ENCODE data around the gene RNASE11.

RNASE11 gene

GRCh38 chr14:20587489-20588154 lies at the start of gene RNASE11:
TSS of gene RNASE11 (minus strand) at chr14:20588001.
- no peaks in the 10 kb centered on the region for H3K9me3 ChIP-seq (ENCODE audit: insufficient read depth, low read depth, low read length)
- peaks cover 21% of the 10 kb centered on the region for H3K4me1 ChIP-seq (ENCODE audit: insufficient read depth, low read length)
- H3K27ac ChIP-seq (ENCODE audit: low read length) = no peak within 1 kb of the TSS
- H3K4me3 ChIP-seq (ENCODE audit: low read length) = no peak within 1 kb of the TSS
- H3K9ac ChIP-seq (ENCODE audit: low read depth, low read length) = no peak within 1 kb of the TSS
- H3K36me3 ChIP-seq (ENCODE audit: insufficient read depth, low read depth, low read length) = no peaks in the 10 kb centered on the region
- H3K27me3 ChIP-seq (ENCODE audit: insufficient read depth, low read length) = no peaks in the 10 kb centered on the region

DNA sequence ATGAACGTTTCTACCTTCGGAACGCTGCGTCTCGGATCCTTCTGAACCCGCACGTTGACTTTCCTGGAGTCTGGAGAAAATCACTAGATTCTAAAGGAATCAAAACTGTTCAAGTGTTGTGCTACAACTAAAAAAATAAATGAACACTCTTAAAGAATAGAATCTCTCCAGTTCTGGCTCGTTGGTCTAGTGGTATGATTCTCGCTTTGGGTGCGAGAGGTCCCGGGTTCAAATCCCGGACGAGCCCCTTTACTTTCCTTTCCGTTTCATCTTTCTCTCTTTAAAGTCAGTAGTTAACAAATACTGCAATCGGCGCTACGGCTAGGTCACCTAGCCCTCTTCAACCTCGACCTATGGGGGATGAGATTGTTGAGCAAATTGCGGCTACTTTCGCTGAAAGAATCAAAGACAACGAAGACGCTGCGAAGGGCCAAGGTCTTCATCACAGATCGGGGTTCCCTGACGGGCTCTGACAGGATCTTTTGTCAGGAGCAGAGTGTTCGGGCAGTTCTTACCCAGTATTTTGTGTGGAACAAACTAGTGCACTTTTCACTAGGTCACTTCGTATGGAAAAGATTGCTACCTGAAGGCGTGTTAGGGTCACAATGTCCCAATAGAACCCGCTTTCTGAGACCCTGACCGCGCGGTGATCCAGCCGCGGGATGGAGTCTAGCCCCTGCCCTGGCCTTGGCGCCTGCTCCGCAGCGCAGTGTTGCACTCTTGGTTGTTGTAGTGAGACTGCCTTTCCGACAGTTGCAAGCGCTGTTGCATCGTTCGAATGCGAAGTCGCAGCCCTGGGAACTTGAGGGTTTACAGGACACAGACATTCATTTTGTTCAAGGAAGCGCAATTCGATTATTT lies 45.3 kb upstream of the RNASE11 start:
- H3K36me3 ChIP-seq (ENCODE audit: insufficient read depth, low read depth, low read length) = no peaks in the 10 kb centered on the region
- peaks cover 69% of the 10 kb centered on the region for H3K27me3 ChIP-seq (ENCODE audit: insufficient read depth, low read length)
- H3K4me3 ChIP-seq (ENCODE audit: low read length) = peak overlapping the region; percentile 91
- H3K27ac ChIP-seq (ENCODE audit: low read length) = no peak overlapping the region
- H3K9me3 ChIP-seq (ENCODE audit: insufficient read depth, low read depth, low read length) = no peaks in the 10 kb centered on the region
- peak overlapping the region; percentile 57; the same call in 1 of the 2 replicates for H3K9ac ChIP-seq (ENCODE audit: low read depth, low read length)
- peaks cover 1% of the 10 kb centered on the region; the same call in 1 of the 2 replicates for H3K4me1 ChIP-seq (ENCODE audit: insufficient read depth, low read length)

DNA sequence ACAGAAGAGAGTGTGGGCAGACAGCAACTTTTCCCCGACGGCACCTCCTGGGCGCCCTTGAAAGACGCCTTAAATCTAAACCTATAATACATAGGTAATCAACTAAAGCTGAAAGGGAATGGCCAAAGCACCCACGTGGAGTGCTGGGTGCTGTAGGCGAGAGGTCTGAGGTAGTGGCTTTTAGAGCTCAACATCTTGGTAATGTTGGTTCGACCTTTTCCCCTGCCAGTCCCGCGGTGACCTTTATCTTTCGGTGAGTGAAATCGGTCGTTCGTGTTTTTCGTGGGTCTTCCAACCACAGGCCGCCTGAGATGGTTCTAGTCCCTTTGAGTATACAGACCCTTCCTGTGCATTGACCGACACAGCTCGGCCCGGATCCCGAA lies 44.6 kb upstream of the RNASE11 start:
- H3K9ac ChIP-seq (ENCODE audit: low read depth, low read length) = peak overlapping the region; percentile 57; the same call in 1 of the 2 replicates
- H3K36me3 ChIP-seq (ENCODE audit: insufficient read depth, low read depth, low read length) = no peaks in the 10 kb centered on the region
- peak overlapping the region; percentile 91 for H3K4me3 ChIP-seq (ENCODE audit: low read length)
- H3K27me3 ChIP-seq (ENCODE audit: insufficient read depth, low read length) = peaks cover 75% of the 10 kb centered on the region
- peaks cover 7% of the 10 kb centered on the region; the same call in 1 of the 2 replicates for H3K4me1 ChIP-seq (ENCODE audit: insufficient read depth, low read length)
- no peaks in the 10 kb centered on the region for H3K9me3 ChIP-seq (ENCODE audit: insufficient read depth, low read depth, low read length)
- no peak overlapping the region for H3K27ac ChIP-seq (ENCODE audit: low read length)

DNA sequence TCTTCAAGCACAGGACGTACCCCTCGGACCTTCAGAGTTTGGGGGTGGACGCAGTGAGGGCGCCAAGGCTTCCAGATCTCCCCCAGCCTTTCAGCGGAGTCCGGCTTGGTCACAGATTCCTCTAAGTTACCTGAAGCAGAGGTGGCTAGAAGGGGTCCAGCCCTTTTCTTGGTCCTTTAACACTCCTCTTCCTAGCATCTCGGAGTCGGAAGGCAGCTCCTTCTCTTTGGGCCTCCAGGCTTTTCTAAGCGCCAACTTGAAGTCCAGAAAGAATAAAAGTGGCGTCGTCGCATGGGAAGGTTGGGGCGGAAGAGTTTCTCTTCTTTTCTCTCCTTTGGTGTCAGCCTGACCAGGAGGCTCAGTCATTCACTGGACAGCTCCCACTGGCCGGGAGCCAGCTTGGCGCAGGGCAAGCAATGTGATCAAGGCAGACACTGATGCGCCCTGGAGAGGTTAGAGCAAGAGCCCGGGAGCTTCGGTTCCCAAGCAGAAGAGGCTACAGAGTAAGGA lies 44.1 kb upstream of the RNASE11 start:
- peak overlapping the region; percentile 91 for H3K4me3 ChIP-seq (ENCODE audit: low read length)
- H3K9ac ChIP-seq (ENCODE audit: low read depth, low read length) = peak overlapping the region; percentile 37; the same call in 1 of the 2 replicates

DNA sequence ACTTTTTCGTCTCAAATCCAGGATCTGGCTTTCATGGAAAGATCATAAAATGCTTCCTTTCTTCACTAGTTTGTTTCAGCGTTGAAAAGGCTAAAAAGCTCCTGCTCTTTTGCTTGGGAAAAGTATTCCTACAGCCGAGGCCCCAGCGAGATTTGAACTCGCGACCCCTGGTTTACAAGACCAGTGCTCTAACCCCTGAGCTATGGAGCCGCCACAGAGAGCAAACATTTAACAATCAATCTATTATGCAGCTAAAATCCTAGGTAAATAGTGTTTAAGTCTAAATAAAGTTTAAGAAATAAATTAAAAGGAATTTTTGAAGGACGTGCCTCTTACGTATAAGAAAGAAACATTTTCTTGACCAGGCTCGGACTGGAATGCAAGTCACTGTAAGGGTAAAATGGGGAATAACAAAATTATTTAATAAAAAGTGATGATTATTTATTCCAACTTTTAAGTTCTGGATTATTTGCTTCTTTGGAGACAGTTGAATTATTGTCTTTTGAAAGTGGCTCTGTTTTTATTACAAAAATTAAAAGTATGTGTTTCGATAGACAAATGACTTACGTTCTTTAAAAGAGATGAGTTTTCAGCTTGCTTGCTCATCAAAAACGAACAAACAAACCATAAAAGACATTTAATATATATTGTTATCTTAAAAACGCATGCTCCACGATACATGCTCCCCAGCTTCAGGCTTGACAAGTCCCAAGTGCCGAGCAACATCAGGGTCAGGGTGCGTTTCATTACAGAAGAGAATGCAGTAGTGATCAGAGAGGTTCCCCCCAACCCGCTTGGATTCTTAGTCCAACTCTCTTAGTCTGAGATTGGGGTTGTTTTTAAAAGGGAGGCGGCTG lies 43.5 kb upstream of the RNASE11 start:
- Histone ChIP-seq H3K4me1 (ENCODE audit: insufficient read depth, low read length) (peaks cover 10% of the 10 kb centered on the region; the same call in 1 of the 2 replicates), H3K36me3 (ENCODE audit: insufficient read depth, low read depth, low read length) (no peaks in the 10 kb centered on the region), H3K9ac (ENCODE audit: low read depth, low read length) (peak overlapping the region; percentile 77), H3K27ac (ENCODE audit: low read length) (no peak overlapping the region), H3K27me3 (ENCODE audit: insufficient read depth, low read length) (peaks cover 81% of the 10 kb centered on the region), H3K4me3 (ENCODE audit: low read length) (peak overlapping the region; percentile 91), H3K9me3 (ENCODE audit: insufficient read depth, low read depth, low read length) (no peaks in the 10 kb centered on the region)

More for the DNA sequence above, 44.1 kb upstream of the RNASE11 start:
- Histone ChIP-seq H3K27me3 (ENCODE audit: insufficient read depth, low read length) (peaks cover 80% of the 10 kb centered on the region), H3K27ac (ENCODE audit: low read length) (no peak overlapping the region), H3K9me3 (ENCODE audit: insufficient read depth, low read depth, low read length) (no peaks in the 10 kb centered on the region), H3K4me1 (ENCODE audit: insufficient read depth, low read length) (peaks cover 10% of the 10 kb centered on the region; the same call in 1 of the 2 replicates), H3K36me3 (ENCODE audit: insufficient read depth, low read depth, low read length) (no peaks in the 10 kb centered on the region)

DNA sequence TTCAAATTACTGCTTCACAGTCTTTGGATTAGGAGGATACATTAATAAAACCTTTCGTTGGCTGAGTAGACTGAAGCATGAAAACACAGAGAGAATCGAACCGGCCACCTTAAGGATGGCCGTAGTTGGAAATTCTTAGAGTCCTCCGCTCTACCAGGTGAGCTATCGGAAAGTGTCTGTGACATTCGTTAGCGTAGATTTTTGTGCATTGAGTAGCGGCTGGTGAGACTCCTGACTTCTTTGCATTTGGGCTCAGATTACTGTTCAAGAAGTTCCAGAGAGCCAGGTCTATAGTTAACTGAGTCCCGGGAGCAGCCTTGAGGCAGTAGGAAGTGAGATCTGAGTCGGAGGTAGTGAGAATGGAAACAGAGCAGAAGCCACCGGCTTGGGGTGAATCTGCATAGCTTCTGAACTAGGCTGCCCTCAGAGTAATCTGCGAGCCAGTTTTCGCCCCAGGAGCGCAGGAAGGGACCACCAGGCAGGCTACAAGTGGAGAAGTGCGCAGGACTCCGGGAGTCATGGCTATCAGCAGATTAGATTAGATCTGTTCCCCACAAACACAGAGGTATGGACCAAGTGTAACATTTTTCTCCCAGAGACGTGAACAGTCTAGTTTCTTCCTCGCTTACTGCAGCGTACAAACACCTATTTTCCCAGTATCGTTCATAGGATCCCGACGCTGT lies 42.7 kb upstream of the RNASE11 start:
- Histone ChIP-seq H3K4me1 (ENCODE audit: insufficient read depth, low read length) (peaks cover 10% of the 10 kb centered on the region; the same call in 1 of the 2 replicates), H3K36me3 (ENCODE audit: insufficient read depth, low read depth, low read length) (no peaks in the 10 kb centered on the region), H3K4me3 (ENCODE audit: low read length) (peak overlapping the region; percentile 91), H3K27ac (ENCODE audit: low read length) (no peak overlapping the region), H3K9me3 (ENCODE audit: insufficient read depth, low read depth, low read length) (no peaks in the 10 kb centered on the region), H3K9ac (ENCODE audit: low read depth, low read length) (peak overlapping the region; percentile 77), H3K27me3 (ENCODE audit: insufficient read depth, low read length) (peaks cover 88% of the 10 kb centered on the region)

DNA sequence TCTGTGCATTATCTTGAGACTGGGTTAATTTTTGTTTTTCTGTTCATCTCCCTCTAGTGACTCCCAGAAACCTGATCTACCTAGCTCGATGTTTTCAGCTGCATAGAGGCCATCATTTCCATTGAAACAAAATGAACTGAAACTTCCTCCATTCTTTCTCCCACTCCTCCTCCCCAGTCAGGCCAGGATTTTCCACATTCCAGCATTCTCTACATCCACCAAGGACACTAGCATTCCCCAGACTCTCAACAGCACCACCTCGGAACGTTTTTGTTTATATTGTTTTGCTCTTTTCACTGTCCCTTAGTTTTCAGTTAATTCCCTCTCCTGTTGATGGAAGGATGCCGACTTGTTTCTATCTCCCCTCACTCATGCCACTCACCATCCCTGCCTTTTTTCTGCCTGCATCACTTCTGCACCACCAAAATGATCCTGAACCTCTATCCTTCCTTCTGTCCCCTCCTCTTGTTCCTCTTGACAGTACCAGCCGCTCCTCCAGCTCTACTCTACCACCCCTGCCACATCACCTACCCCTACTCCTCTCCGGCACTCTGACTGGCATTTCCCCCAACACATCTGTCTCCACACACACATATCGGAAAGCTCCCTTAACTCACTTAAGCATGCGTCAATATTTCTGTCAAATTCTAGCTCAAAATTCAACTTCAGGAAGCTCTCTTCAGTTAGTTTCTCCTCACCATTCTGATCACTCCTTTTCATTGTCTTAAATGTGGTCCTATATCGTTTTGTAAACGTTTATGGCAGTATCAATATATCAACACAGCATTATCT lies 40.5 kb upstream of the RNASE11 start:
- Histone ChIP-seq H3K9me3 (ENCODE audit: insufficient read depth, low read depth, low read length) (no peaks in the 10 kb centered on the region), H3K4me3 (ENCODE audit: low read length) (peak overlapping the region; percentile 65), H3K27me3 (ENCODE audit: insufficient read depth, low read length) (peaks cover 74% of the 10 kb centered on the region), H3K4me1 (ENCODE audit: insufficient read depth, low read length) (peaks cover 10% of the 10 kb centered on the region; the same call in 1 of the 2 replicates), H3K9ac (ENCODE audit: low read depth, low read length) (peak overlapping the region; percentile 37; the same call in 1 of the 2 replicates), H3K27ac (ENCODE audit: low read length) (no peak overlapping the region), H3K36me3 (ENCODE audit: insufficient read depth, low read depth, low read length) (no peaks in the 10 kb centered on the region)

DNA sequence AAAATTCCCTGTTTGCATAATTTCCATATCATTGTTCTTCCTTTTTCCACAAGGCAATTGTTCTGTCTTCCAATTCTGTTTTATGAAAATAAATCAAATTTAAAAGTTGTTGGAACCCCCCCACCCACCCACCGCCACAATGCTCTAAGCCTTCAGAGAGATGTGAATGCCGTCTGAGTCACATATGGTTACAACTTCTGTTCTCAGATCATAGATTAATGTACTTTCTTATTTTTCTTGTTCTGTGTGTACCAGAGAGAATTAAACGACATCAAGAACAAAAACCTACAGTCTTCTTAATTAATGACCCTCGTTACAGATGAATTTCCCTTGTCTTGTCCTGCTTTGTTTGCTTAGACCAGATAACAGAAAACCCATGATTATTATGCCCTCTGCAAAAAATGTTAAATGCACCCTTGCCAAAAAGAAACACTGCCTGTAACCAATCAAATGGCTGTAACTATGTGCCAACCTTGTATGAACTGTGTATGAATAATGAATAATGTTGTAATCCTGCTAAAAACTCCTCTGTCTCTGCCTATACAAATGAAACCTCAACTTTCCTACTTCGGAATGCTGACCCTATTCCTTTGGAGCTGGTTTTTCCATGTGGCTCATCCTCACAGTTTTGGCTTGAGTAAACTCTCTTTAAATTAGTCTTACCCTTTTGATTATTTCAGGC lies 39.7 kb upstream of the RNASE11 start:
- Histone ChIP-seq H3K4me1 (ENCODE audit: insufficient read depth, low read length) (peaks cover 12% of the 10 kb centered on the region; the same call in 1 of the 2 replicates), H3K27ac (ENCODE audit: low read length) (no peak overlapping the region), H3K9ac (ENCODE audit: low read depth, low read length) (peak overlapping the region; percentile 37; the same call in 1 of the 2 replicates), H3K4me3 (ENCODE audit: low read length) (peak overlapping the region; percentile 85), H3K27me3 (ENCODE audit: insufficient read depth, low read length) (peaks cover 76% of the 10 kb centered on the region), H3K9me3 (ENCODE audit: insufficient read depth, low read depth, low read length) (no peaks in the 10 kb centered on the region), H3K36me3 (ENCODE audit: insufficient read depth, low read depth, low read length) (no peaks in the 10 kb centered on the region)

DNA sequence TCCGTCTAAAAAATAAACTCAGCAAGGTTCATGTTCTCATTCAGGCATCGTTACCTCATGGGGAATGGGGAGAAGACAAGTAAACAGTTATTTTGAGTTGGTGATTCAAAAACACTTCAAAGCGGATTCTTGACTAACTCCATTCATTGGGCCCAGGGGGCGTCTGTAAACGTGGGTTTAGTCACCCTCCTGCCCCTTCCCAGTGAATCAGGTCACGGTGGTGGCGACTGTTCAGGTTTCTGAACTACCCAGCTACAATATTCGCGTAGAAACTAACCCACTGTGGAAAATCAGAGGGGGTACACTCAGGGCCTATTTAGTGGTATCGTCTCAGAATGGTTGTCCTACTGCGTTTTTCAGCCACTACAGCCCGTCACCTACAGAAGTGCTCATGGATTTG lies 38.5 kb upstream of the RNASE11 start:
- Histone ChIP-seq H3K9ac (ENCODE audit: low read depth, low read length) (peak overlapping the region; percentile 22; the same call in 1 of the 2 replicates), H3K27me3 (ENCODE audit: insufficient read depth, low read length) (peaks cover 68% of the 10 kb centered on the region), H3K4me1 (ENCODE audit: insufficient read depth, low read length) (peaks cover 13% of the 10 kb centered on the region; the same call in 1 of the 2 replicates), H3K27ac (ENCODE audit: low read length) (no peak overlapping the region), H3K4me3 (ENCODE audit: low read length) (peak overlapping the region; percentile 85), H3K9me3 (ENCODE audit: insufficient read depth, low read depth, low read length) (no peaks in the 10 kb centered on the region), H3K36me3 (ENCODE audit: insufficient read depth, low read depth, low read length) (no peaks in the 10 kb centered on the region)

All from iPS-20b (cell line).